Testis (tissue), 3 donors: Measurements from ENCODE around the gene PIGW. TPM values are rescaled to one million over a fixed set of nuclear protein-coding genes. Genes with fewer than 3 reads are reported as not detected.

Source experiments
- DNase-seq: peaks from one replicate; pipeline ENCODE4 v3.0.0-alpha.2; 2019
- H3K27ac ChIP-seq, 2 donors: fragments of 200-600 bp; sonication (generic); one replicate each; pipeline ENCODE4 v1.5.1; 2019
- H3K27me3 ChIP-seq: fragments of 200-600 bp; sonication (generic); one replicate; pipeline ENCODE4 v1.5.1; 2019
- H3K36me3 ChIP-seq: fragments of 200-600 bp; sonication (generic); one replicate; pipeline ENCODE4 v1.5.1; 2017; ENCODE audit warnings: low read depth; ENCODE audit errors: missing control alignments
- H3K4me1 ChIP-seq: fragments of 200-600 bp; sonication (generic); one replicate; pipeline ENCODE4 v1.5.1; 2019
- H3K4me3 ChIP-seq, 2 donors: fragments of 200-600 bp; sonication (generic); one replicate each; pipeline ENCODE4 v1.5.1; 2017 to 2019
- H3K9me3 ChIP-seq: fragments of 200-600 bp; sonication (generic); one replicate; pipeline ENCODE4 v1.5.1; 2017
- CTCF ChIP-seq, 3 experiments: fragments of 450-650 bp in 2 of 3; fragments of 200-600 bp in 1 of 3; sonication (generic) in 1 of 3; IDR thresholded peaks; one replicate each; pipeline ENCODE4 v1.5.1; 2016 to 2019; ENCODE audit warnings: antibody characterized with exemption in 3 of 3, mild to moderate bottlenecking in 2 of 3, moderate library complexity in 1 of 3
- POLR2A ChIP-seq: fragments of 450-650 bp; IDR thresholded peaks from one replicate; pipeline ENCODE4 v1.6.1; 2017; ENCODE audit warnings: antibody characterized with exemption, mild to moderate bottlenecking, moderate library complexity
- WGBS, 2 donors: methylation state at CpG; one replicate each; pipeline ENCODE4 v1.1.5; 2018; 5-methylcytosine and 5-hydroxymethylcytosine counted together
- intact Hi-C: fragments of 100-400 bp; cut with DNase I; formaldehyde crosslinking; loops from one replicate; pipeline ENCODE4 v1.15.1; 2023; ENCODE audit warnings: low total_unique reads
- polyA plus RNA-seq: library from polyadenylated mRNA; stranded (reverse); fragments of 350-450 nt; fragmentation: Illumina TruSeq; extraction: RNeasy Lipid Tissue Mini Kit (QIAGEN cat#74804); gene quantifications from one replicate; pipeline ENCODE4 v1.2.3, GENCODE V29; 2014; ENCODE audit warnings: low read depth, low replicate concordance; ENCODE audit not compliant: insufficient read depth
- total RNA-seq, 2 donors: library from RNA; depleted of rRNA; stranded (reverse); fragments of >200 nt; gene quantifications; one replicate each; pipeline ENCODE4 v1.2.3, GENCODE V29; 2016

Gene PIGW
- total and polyA plus RNA-seq, 3 donors from 2014 or later, result 5.5 to 8.5 (median 7.6) TPM

DNA sequence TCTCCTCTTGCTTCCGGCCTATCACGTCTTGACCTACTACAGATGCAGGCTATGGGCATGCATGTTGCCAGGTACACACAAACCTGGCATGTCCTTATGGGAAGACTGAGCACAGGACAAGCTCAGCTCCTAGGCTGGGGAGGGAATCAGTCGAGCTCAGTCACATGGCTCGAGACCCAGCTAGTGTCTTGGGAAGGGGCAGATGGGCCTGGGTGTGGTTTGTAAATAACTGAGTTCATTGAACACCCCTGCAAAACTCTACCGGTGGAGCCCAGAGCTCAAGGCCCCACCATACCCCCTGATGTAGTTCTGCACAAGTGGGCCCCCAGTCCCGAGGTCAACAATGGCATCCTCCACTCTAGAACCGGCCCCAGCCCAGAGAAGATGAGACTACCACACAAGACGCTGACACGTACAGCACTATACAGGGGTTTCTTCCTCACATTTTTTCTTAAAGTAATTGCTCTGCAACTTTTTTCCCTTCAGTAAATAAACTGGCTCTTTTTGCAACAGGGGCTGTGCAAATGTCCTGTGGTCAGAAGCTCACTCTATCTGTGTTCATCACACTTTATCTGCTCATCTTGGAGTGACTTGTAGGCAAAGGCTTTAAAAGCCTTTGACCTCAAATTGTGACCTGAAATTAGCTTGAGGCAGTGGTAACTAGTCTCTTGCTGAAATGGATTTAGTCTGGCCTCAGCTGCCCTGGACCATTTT lies 25.4 kb upstream of the PIGW start:
- Histone ChIP-seq H3K27ac (no peak overlapping the region), H3K36me3 (no peaks in the 10 kb centered on the region), H3K4me1 (no peaks in the 10 kb centered on the region), H3K27me3 (no peaks in the 10 kb centered on the region), H3K4me3 (no peak overlapping the region), H3K9me3 (no peaks in the 10 kb centered on the region)
- intact Hi-C loops, result no loop called here
- TF ChIP-seq POLR2A (no peak), CTCF (IDR thresholded peaks at IDR 0.05) (no peak)
- 83 to 94% methylated on average over 8 to 9 of the region's 9 CpGs for WGBS, 2 donors
- no peak for DNase-seq

DNA sequence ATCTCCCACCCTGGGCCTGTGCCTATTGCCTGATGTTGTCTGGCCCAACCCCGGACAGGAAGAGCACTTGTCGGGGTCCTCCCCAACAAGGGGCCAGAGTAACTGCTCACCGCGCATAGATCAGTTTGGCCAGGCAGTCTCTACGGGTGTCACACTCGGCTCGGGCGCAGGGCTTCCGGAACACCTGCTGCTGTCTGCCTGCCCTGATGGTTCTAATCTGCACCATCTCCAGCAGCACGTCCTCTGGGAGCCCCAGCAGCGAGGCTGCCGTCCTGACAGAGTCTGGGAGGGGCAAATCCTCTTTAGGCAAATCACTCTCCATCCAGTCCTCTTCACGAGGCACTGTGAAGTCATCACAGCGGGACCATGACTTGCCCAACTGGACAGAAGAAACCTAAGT lies 24.2 kb upstream of the PIGW start:
- no peak for DNase-seq
- no peaks in the 10 kb centered on the region for H3K27me3 ChIP-seq
- no peak overlapping the region for H3K27ac ChIP-seq
- no peaks in the 10 kb centered on the region for H3K9me3 ChIP-seq
- H3K4me1 ChIP-seq, result no peaks in the 10 kb centered on the region
- WGBS, 2 donors, result 78 to 80% methylated on average over 2 to 14 of the region's 14 CpGs
- H3K36me3 ChIP-seq, result no peaks in the 10 kb centered on the region
- H3K4me3 ChIP-seq, result no peak overlapping the region
- intact Hi-C loops, result no loop called here
- TF ChIP-seq POLR2A (no peak), CTCF (IDR thresholded peaks at IDR 0.05) (no peak)

GRCh38 chr17:36511216-36511615 lies 23.6 kb upstream of the PIGW start:
- Histone ChIP-seq H3K27ac (no peak overlapping the region), H3K4me3 (no peak overlapping the region), H3K9me3 (no peaks in the 10 kb centered on the region), H3K36me3 (no peaks in the 10 kb centered on the region), H3K27me3 (no peaks in the 10 kb centered on the region), H3K4me1 (no peaks in the 10 kb centered on the region)
- TF ChIP-seq CTCF (IDR thresholded peaks at IDR 0.05), result no peak
- TF ChIP-seq POLR2A, result no peak
- intact Hi-C loops, result no loop called here
- no peak for DNase-seq
- WGBS, 2 donors, result 85 to 88% methylated on average over 6 of the region's 6 CpGs

GRCh38 chr17:36512641-36513040 lies 22.1 kb upstream of the PIGW start:
- Histone ChIP-seq H3K9me3 (no peaks in the 10 kb centered on the region), H3K4me1 (no peaks in the 10 kb centered on the region), H3K4me3 (no peak overlapping the region), H3K27ac (no peak overlapping the region), H3K27me3 (no peaks in the 10 kb centered on the region), H3K36me3 (no peaks in the 10 kb centered on the region)
- intact Hi-C loops, result no loop called here
- TF ChIP-seq POLR2A, result no peak
- TF ChIP-seq CTCF (IDR thresholded peaks at IDR 0.05), result no peak
- DNase-seq, result no peak
- 83 to 90% methylated on average over 5 of the region's 5 CpGs for whole genome bisulfite sequencing, 2 donors

DNA sequence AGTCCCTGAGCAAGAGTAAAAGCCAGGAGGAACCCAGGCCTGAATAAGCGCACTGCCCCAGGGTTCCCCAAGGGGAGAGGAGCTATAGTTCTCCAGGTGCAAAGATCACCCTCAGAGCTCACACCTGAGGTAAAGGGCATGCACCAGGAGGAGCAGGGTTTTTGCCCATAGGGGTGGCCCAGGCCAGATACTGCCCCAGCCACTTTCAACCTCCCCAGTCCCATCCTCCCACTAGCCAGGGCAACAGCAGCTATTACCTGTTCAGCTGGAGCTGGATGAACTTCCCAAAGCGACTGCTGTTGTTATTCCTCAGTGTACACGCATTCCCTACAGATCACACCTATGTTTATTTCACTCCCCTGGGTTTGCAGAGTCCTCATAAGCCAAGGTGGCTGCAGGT lies 19.9 kb upstream of the PIGW start:
- 96% methylated on average over 3 of the region's 3 CpGs for WGBS, 2 donors
- H3K27ac ChIP-seq, result no peak overlapping the region
- no peaks in the 10 kb centered on the region for H3K36me3 ChIP-seq
- DNase-seq, result no peak
- H3K9me3 ChIP-seq, result no peaks in the 10 kb centered on the region
- H3K27me3 ChIP-seq, result no peaks in the 10 kb centered on the region
- no peak overlapping the region for H3K4me3 ChIP-seq
- no peak for TF ChIP-seq CTCF (IDR thresholded peaks at IDR 0.05)
- TF ChIP-seq POLR2A, result no peak
- intact Hi-C loops, result no loop called here
- no peaks in the 10 kb centered on the region for H3K4me1 ChIP-seq
